K562 (cell line): ENCODE data around the gene DCAF17. TPM values are rescaled to one million over a fixed set of nuclear protein-coding genes. Genes with fewer than 3 reads are reported as not detected.
A peak's percentile ranks its signal among the peaks of the same experiment; 100 is the strongest.

Source experiments
- ARID3B ChIP-seq: fragments of 250-450 bp; sonication (Bioruptor Pico); IDR thresholded peaks from 2 replicates; pipeline ENCODE4 v1.4.0; 2020; ENCODE audit warnings: borderline replicate concordance
- ATF7 ChIP-seq: fragments of 450-650 bp; IDR thresholded peaks from 2 replicates; pipeline ENCODE4 v1.7.1; 2014; ENCODE audit warnings: mild to moderate bottlenecking, moderate library complexity
- BACH1 ChIP-seq: fragments of 200-800 bp; sonication (Bioruptor generic); IDR thresholded peaks from 2 replicates; pipeline ENCODE4 v1.6.1; 2016; ENCODE audit warnings: missing genetic modification characterization, missing compliant biosample characterization
- BRF1 ChIP-seq: IDR thresholded peaks from 3 replicates; pipeline ENCODE4 v1.6.1; 2011; ENCODE audit warnings: borderline replicate concordance, mild to moderate bottlenecking; ENCODE audit not compliant: insufficient read length; ENCODE audit errors: extremely low read depth
- CREB5 ChIP-seq: fragments of 250-450 bp; sonication (Bioruptor Pico); IDR thresholded peaks from 2 replicates; pipeline ENCODE4 v1.5.0; 2020; ENCODE audit warnings: mild to moderate bottlenecking
- DIDO1 ChIP-seq: fragments of 450-650 bp; IDR thresholded peaks from 2 replicates; pipeline ENCODE4 v1.6.1; 2016; ENCODE audit warnings: low read depth, missing biosample characterization, missing genetic modification characterization
- GTF2E2 ChIP-seq: fragments of 200-800 bp; sonication (Bioruptor generic); IDR thresholded peaks from 2 replicates; pipeline ENCODE4 v1.6.1; 2016; ENCODE audit warnings: missing genetic modification characterization, missing compliant biosample characterization
- MLX ChIP-seq, 2 experiments: fragments of 450-650 bp in 1 of 2; sonication (generic) in 1 of 2; formaldehyde crosslinking; conservative IDR thresholded peaks; 2 replicates each; pipeline versions ENCODE4 v1.4.0 to v1.8.1; 2020 to 2022; ENCODE audit warnings: mild to moderate bottlenecking in 1 of 2, missing genetic modification reagents in 1 of 2
- NKRF ChIP-seq: fragments of 450-650 bp; IDR thresholded peaks from 2 replicates; pipeline ENCODE4 v1.6.1; 2016; ENCODE audit warnings: borderline replicate concordance
- NR2F6 ChIP-seq: fragments of 450-650 bp; formaldehyde crosslinking; IDR thresholded peaks from 2 replicates; pipeline ENCODE4 v1.4.0; 2020; ENCODE audit warnings: mild to moderate bottlenecking
- PHB2 ChIP-seq: fragments of 450-650 bp; IDR thresholded peaks from 2 replicates; pipeline ENCODE4 v1.6.1; 2017; ENCODE audit warnings: low read depth
- SREBF1 ChIP-seq: fragments of 150-350 bp; IDR thresholded peaks from 2 replicates; pipeline ENCODE4 v1.6.1; 2014; ENCODE audit warnings: antibody characterized with exemption, low read depth, low read length, borderline replicate concordance
- SRSF9 ChIP-seq: fragments of 200-400 bp; formaldehyde crosslinking; IDR thresholded peaks from 2 replicates; pipeline ENCODE4 v1.6.1; 2017; ENCODE audit warnings: low read depth, low read length, borderline replicate concordance
- TAL1 ChIP-seq: fragments of 450-650 bp; IDR thresholded peaks from 2 replicates; pipeline ENCODE4 v1.6.1; 2016; ENCODE audit warnings: mild to moderate bottlenecking
- ZNF174 ChIP-seq: fragments of 250-450 bp; sonication (Bioruptor Pico); IDR thresholded peaks from 2 replicates; pipeline ENCODE4 v1.4.0; 2020; ENCODE audit warnings: mild to moderate bottlenecking
- ZNF253 ChIP-seq: fragments of 250-450 bp; sonication (Bioruptor Pico); conservative IDR thresholded peaks from 2 replicates; pipeline ENCODE4 v1.6.1; 2021; ENCODE audit warnings: mild to moderate bottlenecking
- ZNF75A ChIP-seq: fragments of 450-650 bp; formaldehyde crosslinking; IDR thresholded peaks from 2 replicates; pipeline ENCODE4 v1.4.0; 2020; ENCODE audit warnings: mild to moderate bottlenecking
- ZZZ3 ChIP-seq: fragments of 450-650 bp; IDR thresholded peaks from 2 replicates; pipeline ENCODE4 v1.6.1; 2016; ENCODE audit warnings: antibody characterized with exemption, mild to moderate bottlenecking, moderate library complexity
- polyA plus RNA-seq, 8 experiments: library from polyadenylated mRNA; depleted of rRNA in 4 of 8; stranded (reverse) in 5 of 8; unstranded in 3 of 8; fragments of >200 nt; fragmentation: Nextera tagmentation in 2 of 8; fragmentation: Illumina TruSeq in 1 of 8; extraction: Ambion mirVana in 2 of 8; extraction: Trizol in 1 of 8; gene quantifications; 2 replicates each; pipeline versions ENCODE4 v1.2.1 to v1.2.3, GENCODE V29; 2011 to 2014; ENCODE audit warnings: inconsistent platforms in 1 of 8, missing spikeins in 1 of 8
- total RNA-seq, 7 experiments: library from RNA; depleted of rRNA in 6 of 7; stranded (reverse); fragments of >200 nt in 6 of 7; fragmentation: Illumina TruSeq in 2 of 7; extraction: Trizol in 2 of 7; gene quantifications; 2 replicates each; pipeline versions ENCODE4 v1.2.1 to v1.2.3, GENCODE V29; 2011 to 2021; ENCODE audit warnings: low replicate concordance in 1 of 7

Gene DCAF17
- total and polyA plus RNA-seq, 9 of the 15 experiments (the other 6 are each of a cell fraction or from before 2014, with no cell fraction given): 10.0 to 38.5 (median 27.1) TPM

- TF ChIP-seq MLX (CRISPR knock-in tag; conservative IDR thresholded peaks at IDR 0.05): no peak
- TF ChIP-seq ZNF253 (CRISPR knock-in tag): no peak
- no peak for TF ChIP-seq PHB2
- no peak for TF ChIP-seq NR2F6 (CRISPR knock-in tag)
- no peak for TF ChIP-seq TAL1
- TF ChIP-seq ZZZ3: no peak
- TF ChIP-seq ZNF75A (CRISPR knock-in tag): no peak
- no peak for TF ChIP-seq ARID3B (CRISPR knock-in tag)
- no peak for TF ChIP-seq BRF1
- TF ChIP-seq DIDO1 (tag): no peak
- no peak for TF ChIP-seq SREBF1
- TF ChIP-seq BACH1: 0 out of 2 replicates have a peak, but pooled peaks have one; percentile 1
- no peak for TF ChIP-seq SRSF9
- 0 out of 2 replicates have a peak, but pooled peaks have one; percentile 35 for TF ChIP-seq CREB5 (CRISPR knock-in tag)
- peak; percentile 82 for TF ChIP-seq GTF2E2
- TF ChIP-seq ATF7: peak; percentile 75
- TF ChIP-seq NKRF: peak; percentile 30
- TF ChIP-seq ZNF174 (CRISPR knock-in tag): no peak
Observed at GRCh38 chr2:171522052-171522787, 88.2 kb downstream of the DCAF17 start, which contains the start of gene CYBRD1 (continued).
